A549 (cell line): ENCODE data around the gene KIF1A. TPM values are rescaled to one million over a fixed set of nuclear protein-coding genes. Genes with fewer than 3 reads are reported as not detected.

ENCODE experiments used
- ATAC-seq, 2 experiments: fragments of 200-7000 bp in 1 of 2; fragments of >200 bp in 1 of 2; cut with Nextera tagmentation in 1 of 2; cut with Tn5 transposase in 1 of 2; 3 replicates each; pipeline versions ENCODE4 v1.8.0 to v1.9.1; 2018 to 2020; ENCODE audit warnings: mild to moderate bottlenecking in 1 of 2, moderate library complexity in 1 of 2
- CTCF ChIA-PET: fragments of 300-600 bp; sonication (Branson Sonifier 250); formaldehyde crosslinking; extraction: SDS; loops from one replicate; lab custom pipeline; 2021; ENCODE audit warnings: antibody characterized with exemption, inconsistent platforms; lab: Yijun Ruan, JAX
- POLR2A ChIA-PET: fragments of 350-600 bp; formaldehyde crosslinking; extraction: SDS; loops from one replicate; lab custom pipeline; 2021; ENCODE audit warnings: antibody characterized with exemption, inconsistent platforms; lab: Yijun Ruan, JAX
- DNase-seq, 2 experiments: peaks; one replicate each; pipeline versions ENCODE4 v3.0.0 to v3.0.0-alpha.2; 2011 to 2016; ENCODE audit warnings: low read depth in 1 of 2, low spot score in 1 of 2
- FAIRE-seq: peaks from 2 replicates; lab custom pipeline; 2011; peaks lifted over from hg19 to GRCh38; lab: Jason Lieb, UNC
- H3K27ac ChIP-seq, 2 experiments: fragments of >200 bp; sonication (Bioruptor Twin); formaldehyde crosslinking; 3 replicates each; pipeline ENCODE4 v1.5.1; 2016 to 2017
- H3K4me1 ChIP-seq: fragments of >200 bp; sonication (Bioruptor Twin); formaldehyde crosslinking; 3 replicates; pipeline ENCODE4 v1.6.1; 2016
- H3K4me2 ChIP-seq: fragments of >200 bp; sonication (Bioruptor Twin); formaldehyde crosslinking; 3 replicates; pipeline ENCODE4 v1.6.1; 2016
- H3K4me3 ChIP-seq: fragments of >200 bp; sonication (Bioruptor Twin); formaldehyde crosslinking; 3 replicates; pipeline ENCODE4 v1.5.1; 2016
- H3K9me3 ChIP-seq: fragments of >200 bp; sonication (Bioruptor Twin); formaldehyde crosslinking; 3 replicates; pipeline ENCODE4 v1.6.1; 2016
- CBX2 ChIP-seq: fragments of 200-600 bp; sonication (generic); IDR thresholded peaks from 2 replicates; pipeline ENCODE4 v1.6.1; 2016; ENCODE audit warnings: low read depth, mild to moderate bottlenecking, borderline replicate concordance
- CBX8 ChIP-seq: fragments of 200-600 bp; sonication (generic); IDR thresholded peaks from 2 replicates; pipeline ENCODE4 v1.6.1; 2016
- CEBPB ChIP-seq, 2 experiments: fragments of >200 bp in 1 of 2; sonication (Bioruptor Twin) in 1 of 2; formaldehyde crosslinking in 1 of 2; IDR thresholded peaks; 2 replicates each; pipeline ENCODE4 v1.6.1; 2012 to 2016
- EHF ChIP-seq: fragments of 250-450 bp; sonication (Bioruptor Pico); IDR thresholded peaks from 2 replicates; pipeline ENCODE4 v1.5.0; 2020; ENCODE audit warnings: mild to moderate bottlenecking
- EHMT2 ChIP-seq: fragments of 200-600 bp; sonication (generic); IDR thresholded peaks from 2 replicates; pipeline ENCODE4 v1.6.1; 2016; ENCODE audit warnings: antibody characterized with exemption, low read depth, mild to moderate bottlenecking, moderate library complexity
- ESRRA ChIP-seq: fragments of 150-350 bp; IDR thresholded peaks from 2 replicates; pipeline ENCODE4 v1.6.1; 2014; ENCODE audit warnings: mild to moderate bottlenecking, low read length, borderline replicate concordance
- HOXB5 ChIP-seq: fragments of 250-450 bp; sonication (Bioruptor Pico); IDR thresholded peaks from 2 replicates; pipeline ENCODE4 v1.5.0; 2020; ENCODE audit warnings: mild to moderate bottlenecking, moderate library complexity
- JUNB ChIP-seq: fragments of >200 bp; sonication (Bioruptor Twin); formaldehyde crosslinking; IDR thresholded peaks from 2 replicates; pipeline ENCODE4 v1.6.1; 2016
- KDM1A ChIP-seq: fragments of 200-600 bp; sonication (generic); IDR thresholded peaks from 2 replicates; pipeline ENCODE4 v1.6.1; 2016; ENCODE audit warnings: low read depth, mild to moderate bottlenecking
- MAZ ChIP-seq: fragments of 150-350 bp; IDR thresholded peaks from 2 replicates; pipeline ENCODE4 v1.6.1; 2014; ENCODE audit warnings: antibody characterized with exemption, low read depth, low read length, borderline replicate concordance
- NFE2L2 ChIP-seq: fragments of 150-350 bp; conservative IDR thresholded peaks from 2 replicates; pipeline ENCODE4 v1.6.1; 2014; ENCODE audit warnings: low read length
- NPAS2 ChIP-seq: fragments of 250-450 bp; sonication (Bioruptor Pico); IDR thresholded peaks from 2 replicates; pipeline ENCODE4 v1.8.0; 2022; ENCODE audit warnings: mild to moderate bottlenecking, moderate library complexity, borderline replicate concordance
- RAD21 ChIP-seq, 2 experiments: fragments of >200 bp in 1 of 2; sonication (Bioruptor Twin) in 1 of 2; formaldehyde crosslinking in 1 of 2; IDR thresholded peaks in 1 of 2; conservative IDR thresholded peaks in 1 of 2; 2 replicates in 1 of 2; 3 replicates in 1 of 2; pipeline ENCODE4 v1.6.1; 2012 to 2018; ENCODE audit warnings: inconsistent platforms in 1 of 2
- RARB ChIP-seq: fragments of 250-450 bp; sonication (Bioruptor Pico); IDR thresholded peaks from 2 replicates; pipeline ENCODE4 v1.8.0; 2021; ENCODE audit warnings: mild to moderate bottlenecking, moderate library complexity
- RCOR1 ChIP-seq: fragments of 150-350 bp; IDR thresholded peaks from 2 replicates; pipeline ENCODE4 v1.6.1; 2014; ENCODE audit warnings: antibody characterized with exemption, low read length, low read depth
- RFX5 ChIP-seq: fragments of 450-650 bp; IDR thresholded peaks from 2 replicates; pipeline ENCODE4 v1.7.1; 2014; ENCODE audit warnings: antibody characterized with exemption, mild to moderate bottlenecking, moderate library complexity
- TP53 ChIP-seq: fragments of 250-450 bp; sonication (Bioruptor Pico); IDR thresholded peaks from 2 replicates; pipeline ENCODE4 v1.5.0; 2021; ENCODE audit warnings: mild to moderate bottlenecking, moderate library complexity
- ZSCAN20 ChIP-seq: fragments of 250-450 bp; sonication (Bioruptor Pico); IDR thresholded peaks from 2 replicates; pipeline ENCODE4 v1.8.0; 2022; ENCODE audit warnings: mild to moderate bottlenecking, moderate library complexity
- WGBS: methylation state at CpG from one replicate; pipeline ENCODE4 v1.1.6; 2017; ENCODE audit errors: missing lambda C conversion rate; 5-methylcytosine and 5-hydroxymethylcytosine counted together
- polyA plus RNA-seq, 4 experiments: library from polyadenylated mRNA; depleted of rRNA in 3 of 4; stranded (reverse); fragments of >200 nt; fragmentation: RNase III in 1 of 4; extraction: RNeasy Plus Mini Kit Qiagen cat#74134 plus additional on column Dnase treatment in 1 of 4; gene quantifications; 2 replicates in 3 of 4; 3 replicates in 1 of 4; pipeline ENCODE4 v1.2.3, GENCODE V29; 2011 to 2017
- TF ChIP-seq, protein P1 (sequence below): IDR thresholded peaks from 2 replicates; pipeline ENCODE4 v1.6.1; 2012
- TF ChIP-seq, protein P2 (sequence below): fragments of >200 bp; sonication (Bioruptor Twin); formaldehyde crosslinking; IDR thresholded peaks from 3 replicates; pipeline ENCODE4 v1.5.1; 2016
- TF ChIP-seq, protein P3 (sequence below): fragments of 450-650 bp; IDR thresholded peaks from 2 replicates; pipeline ENCODE4 v1.6.1; 2014; ENCODE audit warnings: antibody characterized with exemption
- TF ChIP-seq, protein P4 (sequence below): IDR thresholded peaks from 2 replicates; pipeline ENCODE4 v1.6.1; 2012; ENCODE audit warnings: low read depth, borderline replicate concordance
- TF ChIP-seq, protein P5 (sequence below): fragments of 250-450 bp; sonication (Bioruptor Pico); IDR thresholded peaks from 2 replicates; pipeline ENCODE4 v1.5.0; 2020; ENCODE audit warnings: low read depth, mild to moderate bottlenecking, moderate library complexity
- TF ChIP-seq, protein P6 (sequence below): fragments of 250-450 bp; sonication (Bioruptor Pico); IDR thresholded peaks from 2 replicates; pipeline ENCODE4 v1.5.0; 2021; ENCODE audit warnings: mild to moderate bottlenecking, moderate library complexity, borderline replicate concordance

The KIF1A gene
- polyA plus RNA-seq, 2 of the 4 experiments (the other 2 are of a cell fraction), result 0.28 to 0.50 TPM

DNA sequence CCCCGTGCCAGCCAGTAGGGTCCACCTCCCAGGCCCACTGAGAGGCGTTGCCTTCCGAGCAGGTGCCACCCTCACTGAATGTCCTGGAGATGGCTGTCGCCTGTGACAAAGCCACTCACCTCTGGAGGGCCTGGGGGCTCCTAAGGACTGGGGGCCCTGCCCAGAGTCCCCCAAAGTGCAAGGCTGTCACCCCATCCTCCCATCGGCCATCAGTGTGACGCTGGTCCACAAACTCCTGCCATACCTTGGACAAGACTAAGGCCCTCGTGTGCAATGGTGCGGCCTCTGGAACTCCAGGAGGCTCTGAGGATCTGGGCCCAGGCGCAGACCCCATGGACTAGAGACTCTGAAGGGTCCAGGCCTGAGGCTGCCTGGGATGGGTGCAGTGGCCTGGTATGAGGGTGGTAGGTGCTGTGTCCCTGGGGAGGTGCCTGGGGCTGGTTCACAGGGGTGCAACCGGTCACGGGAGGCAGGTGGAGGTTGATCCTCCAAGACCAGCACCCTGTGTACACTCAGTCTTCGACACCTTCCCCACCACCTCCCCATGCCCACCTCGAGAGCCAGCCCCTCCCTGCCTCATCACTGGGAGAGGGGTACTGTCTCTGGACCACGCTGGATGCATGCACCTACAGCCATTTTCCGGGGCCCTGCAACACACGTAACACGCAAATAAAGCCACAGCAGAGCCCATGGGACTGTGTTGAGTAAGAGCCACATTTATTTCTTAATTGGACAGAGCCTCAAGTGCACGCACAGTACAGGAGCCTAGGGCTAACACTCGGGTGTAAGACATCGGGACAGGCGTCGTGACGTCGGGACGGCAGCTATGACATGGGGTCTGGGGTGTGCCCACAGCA, 106.7 kb downstream of the KIF1A start:
- H3K4me1 ChIP-seq, result no peaks in the 10 kb centered on the region
- TF ChIP-seq ZSCAN20 (CRISPR knock-in tag), result no peak
- POLR2A ChIA-PET, result no interaction called here
- no peaks in the 10 kb centered on the region for H3K9me3 ChIP-seq
- no peak overlapping the region for H3K4me3 ChIP-seq
- CTCF ChIA-PET, result no interaction called here
- no peak for FAIRE-seq
- no peak overlapping the region for H3K4me2 ChIP-seq
- no peak overlapping the region for H3K27ac ChIP-seq
- no peak for ATAC-seq
- 70% methylated on average over 20 of the region's 25 CpGs for WGBS
- no peak for DNase-seq

DNA sequence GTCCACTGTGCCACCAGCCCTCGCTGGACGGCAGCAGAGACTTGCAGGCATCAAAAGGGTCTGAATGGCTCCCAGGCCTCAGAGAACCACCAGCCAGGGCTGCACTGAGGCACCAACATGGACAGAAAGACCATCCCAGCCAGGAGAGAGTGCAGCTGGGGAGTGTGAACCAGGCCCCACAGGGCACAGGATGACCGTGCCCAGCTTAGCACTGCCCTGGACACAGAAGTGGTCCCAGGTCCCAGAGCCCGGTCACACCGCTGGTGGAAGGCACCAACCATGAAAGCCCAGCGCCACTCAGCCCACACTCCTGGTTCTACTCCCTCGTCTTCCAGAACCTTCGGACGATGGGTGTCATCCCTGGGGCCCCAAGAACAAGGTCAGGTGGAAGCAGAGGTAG, 107.9 kb downstream of the KIF1A start:
- ChIA-PET POLR2A (no interaction called here), CTCF (interaction anchor here (0.8 to 1.4 kb wide), 2 partner anchors 8 to 12 kb away, joined by 3 to 4 read pairs; no protein-coding TSS in a partner anchor)
- 82% methylated on average over 8 of the region's 9 CpGs for WGBS
- ATAC-seq, result no peak
- H3K4me2 ChIP-seq, result no peak overlapping the region
- no peak for DNase-seq
- no peaks in the 10 kb centered on the region for H3K4me1 ChIP-seq
- no peak overlapping the region for H3K27ac ChIP-seq
- no peaks in the 10 kb centered on the region for H3K9me3 ChIP-seq
- H3K4me3 ChIP-seq, result no peak overlapping the region
- no peak for FAIRE-seq
- TF ChIP-seq, protein P1, sequence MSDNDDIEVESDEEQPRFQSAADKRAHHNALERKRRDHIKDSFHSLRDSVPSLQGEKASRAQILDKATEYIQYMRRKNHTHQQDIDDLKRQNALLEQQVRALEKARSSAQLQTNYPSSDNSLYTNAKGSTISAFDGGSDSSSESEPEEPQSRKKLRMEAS, result no peak
- TF ChIP-seq EHMT2, result no peak
- no peak for TF ChIP-seq RFX5
- TF ChIP-seq JUNB, result no peak
- TF ChIP-seq ESRRA, result no peak
- TF ChIP-seq EHF (CRISPR knock-in tag), result no peak
- TF ChIP-seq RCOR1, result no peak
- TF ChIP-seq CBX8, result no peak
- no peak for TF ChIP-seq NPAS2
- TF ChIP-seq RAD21 (conservative IDR thresholded peaks at IDR 0.05 in 1 of 2, IDR thresholded peaks at IDR 0.05 in 1 of 2), result no peak
- TF ChIP-seq, protein P2, sequence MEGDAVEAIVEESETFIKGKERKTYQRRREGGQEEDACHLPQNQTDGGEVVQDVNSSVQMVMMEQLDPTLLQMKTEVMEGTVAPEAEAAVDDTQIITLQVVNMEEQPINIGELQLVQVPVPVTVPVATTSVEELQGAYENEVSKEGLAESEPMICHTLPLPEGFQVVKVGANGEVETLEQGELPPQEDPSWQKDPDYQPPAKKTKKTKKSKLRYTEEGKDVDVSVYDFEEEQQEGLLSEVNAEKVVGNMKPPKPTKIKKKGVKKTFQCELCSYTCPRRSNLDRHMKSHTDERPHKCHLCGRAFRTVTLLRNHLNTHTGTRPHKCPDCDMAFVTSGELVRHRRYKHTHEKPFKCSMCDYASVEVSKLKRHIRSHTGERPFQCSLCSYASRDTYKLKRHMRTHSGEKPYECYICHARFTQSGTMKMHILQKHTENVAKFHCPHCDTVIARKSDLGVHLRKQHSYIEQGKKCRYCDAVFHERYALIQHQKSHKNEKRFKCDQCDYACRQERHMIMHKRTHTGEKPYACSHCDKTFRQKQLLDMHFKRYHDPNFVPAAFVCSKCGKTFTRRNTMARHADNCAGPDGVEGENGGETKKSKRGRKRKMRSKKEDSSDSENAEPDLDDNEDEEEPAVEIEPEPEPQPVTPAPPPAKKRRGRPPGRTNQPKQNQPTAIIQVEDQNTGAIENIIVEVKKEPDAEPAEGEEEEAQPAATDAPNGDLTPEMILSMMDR, result no peak
- TF ChIP-seq, protein P3, sequence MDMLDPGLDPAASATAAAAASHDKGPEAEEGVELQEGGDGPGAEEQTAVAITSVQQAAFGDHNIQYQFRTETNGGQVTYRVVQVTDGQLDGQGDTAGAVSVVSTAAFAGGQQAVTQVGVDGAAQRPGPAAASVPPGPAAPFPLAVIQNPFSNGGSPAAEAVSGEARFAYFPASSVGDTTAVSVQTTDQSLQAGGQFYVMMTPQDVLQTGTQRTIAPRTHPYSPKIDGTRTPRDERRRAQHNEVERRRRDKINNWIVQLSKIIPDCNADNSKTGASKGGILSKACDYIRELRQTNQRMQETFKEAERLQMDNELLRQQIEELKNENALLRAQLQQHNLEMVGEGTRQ, result no peak
- TF ChIP-seq MAZ, result no peak
- no peak for TF ChIP-seq CBX2
- TF ChIP-seq, protein P4, sequence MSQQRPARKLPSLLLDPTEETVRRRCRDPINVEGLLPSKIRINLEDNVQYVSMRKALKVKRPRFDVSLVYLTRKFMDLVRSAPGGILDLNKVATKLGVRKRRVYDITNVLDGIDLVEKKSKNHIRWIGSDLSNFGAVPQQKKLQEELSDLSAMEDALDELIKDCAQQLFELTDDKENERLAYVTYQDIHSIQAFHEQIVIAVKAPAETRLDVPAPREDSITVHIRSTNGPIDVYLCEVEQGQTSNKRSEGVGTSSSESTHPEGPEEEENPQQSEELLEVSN, result no peak
- TF ChIP-seq KDM1A, result no peak
- no peak for TF ChIP-seq NFE2L2

DNA sequence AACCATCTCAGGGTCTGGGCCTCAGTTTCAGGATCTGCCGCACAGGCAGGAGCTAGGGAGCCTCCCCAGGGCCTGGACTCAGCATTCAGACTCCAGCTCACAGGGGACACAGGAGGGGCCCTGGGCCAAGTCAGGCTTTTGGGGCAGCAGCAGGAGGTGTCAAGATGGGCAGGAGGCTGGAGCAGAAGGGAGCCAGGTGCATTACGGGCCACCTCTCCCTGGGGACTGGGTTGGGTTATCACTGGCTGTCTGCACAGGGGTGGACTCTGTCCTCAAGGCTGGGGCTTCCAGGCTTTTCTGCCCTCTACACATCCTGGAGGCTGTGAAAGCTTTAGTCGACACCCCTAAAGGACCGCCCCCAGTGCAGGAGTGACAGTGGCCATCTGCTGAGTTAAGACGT, 108.3 kb downstream of the KIF1A start:
- POLR2A ChIA-PET, result no interaction called here
- Histone ChIP-seq H3K4me2 (no peak overlapping the region), H3K4me3 (no peak overlapping the region), H3K4me1 (no peaks in the 10 kb centered on the region), H3K27ac (no peak overlapping the region), H3K9me3 (no peaks in the 10 kb centered on the region)
- DNase-seq (no peak), ATAC-seq (no peak), FAIRE-seq (no peak)
- CTCF ChIA-PET, result interaction anchor here (0.8 to 1.4 kb wide), 2 partner anchors 8 to 11 kb away, joined by 3 to 4 read pairs; no protein-coding TSS in a partner anchor
- WGBS, result 74% methylated on average over 3 of the region's 5 CpGs
- TF ChIP-seq TP53 (CRISPR knock-in tag) (no peak), HOXB5 (CRISPR knock-in tag) (no peak), NFE2L2 (no peak), CBX8 (no peak), KDM1A (no peak), RARB (CRISPR knock-in tag) (no peak), MAZ (no peak), CEBPB (IDR thresholded peaks at IDR 0.05) (no peak)
- TF ChIP-seq, protein P5, sequence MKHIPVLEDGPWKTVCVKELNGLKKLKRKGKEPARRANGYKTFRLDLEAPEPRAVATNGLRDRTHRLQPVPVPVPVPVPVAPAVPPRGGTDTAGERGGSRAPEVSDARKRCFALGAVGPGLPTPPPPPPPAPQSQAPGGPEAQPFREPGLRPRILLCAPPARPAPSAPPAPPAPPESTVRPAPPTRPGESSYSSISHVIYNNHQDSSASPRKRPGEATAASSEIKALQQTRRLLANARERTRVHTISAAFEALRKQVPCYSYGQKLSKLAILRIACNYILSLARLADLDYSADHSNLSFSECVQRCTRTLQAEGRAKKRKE, result no peak
- TF ChIP-seq, protein P3, result no peak
- TF ChIP-seq, protein P4, result no peak
- TF ChIP-seq, protein P6, sequence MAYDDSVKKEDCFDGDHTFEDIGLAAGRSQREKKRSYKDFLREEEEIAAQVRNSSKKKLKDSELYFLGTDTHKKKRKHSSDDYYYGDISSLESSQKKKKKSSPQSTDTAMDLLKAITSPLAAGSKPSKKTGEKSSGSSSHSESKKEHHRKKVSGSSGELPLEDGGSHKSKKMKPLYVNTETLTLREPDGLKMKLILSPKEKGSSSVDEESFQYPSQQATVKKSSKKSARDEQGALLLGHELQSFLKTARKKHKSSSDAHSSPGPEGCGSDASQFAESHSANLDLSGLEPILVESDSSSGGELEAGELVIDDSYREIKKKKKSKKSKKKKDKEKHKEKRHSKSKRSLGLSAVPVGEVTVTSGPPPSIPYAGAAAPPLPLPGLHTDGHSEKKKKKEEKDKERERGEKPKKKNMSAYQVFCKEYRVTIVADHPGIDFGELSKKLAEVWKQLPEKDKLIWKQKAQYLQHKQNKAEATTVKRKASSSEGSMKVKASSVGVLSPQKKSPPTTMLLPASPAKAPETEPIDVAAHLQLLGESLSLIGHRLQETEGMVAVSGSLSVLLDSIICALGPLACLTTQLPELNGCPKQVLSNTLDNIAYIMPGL (CRISPR knock-in tag), result no peak
